Bronchial epithelial cell (primary cell): ENCODE results near the gene INPP4B. TPM values are rescaled to one million over a fixed set of nuclear protein-coding genes. Genes with fewer than 3 reads are reported as not detected.

ENCODE experiments used
- DNase-seq: peaks from one replicate; pipeline ENCODE4 v3.0.0-alpha.2; 2010; ENCODE audit warnings: low read depth
- FAIRE-seq: peaks from 2 replicates; lab custom pipeline; 2011; peaks lifted over from hg19 to GRCh38; lab: Jason Lieb, UNC
- H3K27me3 ChIP-seq: 2 replicates; pipeline ENCODE4 v1.5.1; 2011; ENCODE audit warnings: low read length; ENCODE audit not compliant: control insufficient read depth, insufficient read depth
- H3K36me3 ChIP-seq: 2 replicates; pipeline ENCODE4 v1.5.1; 2011; ENCODE audit warnings: low read length; ENCODE audit not compliant: control insufficient read depth, insufficient read depth
- H3K4me3 ChIP-seq: 2 replicates; pipeline ENCODE4 v1.5.1; 2011; ENCODE audit warnings: mild to moderate bottlenecking, low read depth, low read length, control low read depth
- total RNA-seq: library from RNA; depleted of rRNA; stranded (reverse); fragments of >200 nt; gene quantifications from 2 replicates; pipeline ENCODE4 v1.2.1, GENCODE V29; 2014
- TF ChIP-seq, protein P1 (sequence below): IDR thresholded peaks from 2 replicates; pipeline ENCODE4 v1.5.1; 2011; ENCODE audit warnings: mild to moderate bottlenecking, moderate library complexity, low read length, control low read depth, inconsistent platforms; ENCODE audit not compliant: insufficient read depth, severe bottlenecking

INPP4B gene
- total RNA-seq, 1 donor from 2014 or later: 74.8 TPM

DNA sequence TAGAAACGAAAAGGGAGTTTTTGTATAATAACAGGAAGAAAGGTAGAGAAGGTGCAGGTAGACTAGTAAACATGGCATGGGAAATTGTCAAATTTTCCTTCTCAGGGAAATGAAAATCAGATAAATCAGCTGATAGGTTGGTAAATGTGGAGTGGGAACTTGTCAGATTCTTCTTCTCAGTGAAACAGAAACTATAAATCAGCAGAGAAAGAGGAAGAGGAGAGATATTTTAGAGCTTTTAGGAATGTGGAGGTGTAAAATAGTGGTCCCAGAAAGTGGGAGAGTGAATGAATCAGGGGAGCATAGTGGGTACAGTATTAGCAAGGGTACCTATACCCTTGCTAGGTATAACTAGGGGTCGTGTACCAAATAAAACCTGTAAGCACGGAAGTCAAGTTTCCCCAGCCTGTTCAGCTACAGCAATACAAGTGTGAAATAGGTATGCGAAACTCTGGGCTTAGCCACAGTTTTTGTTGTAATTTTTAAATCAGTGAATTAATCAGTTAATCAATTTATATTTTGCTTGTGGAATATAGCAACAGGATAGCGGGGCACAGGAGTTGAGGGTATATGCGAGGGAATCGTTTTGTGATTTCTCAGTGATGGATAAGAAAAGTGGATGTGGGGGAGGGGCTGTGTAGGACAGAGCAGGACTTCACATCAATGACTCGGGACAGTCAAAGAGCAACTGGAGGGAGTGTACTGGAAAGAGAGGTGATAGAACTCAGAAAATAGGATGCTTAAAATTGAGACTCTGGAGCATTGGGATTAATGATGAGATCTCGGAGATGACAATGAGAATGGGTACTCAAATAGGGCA lies 561.5 kb downstream of the INPP4B start:
- TF ChIP-seq, protein P1, sequence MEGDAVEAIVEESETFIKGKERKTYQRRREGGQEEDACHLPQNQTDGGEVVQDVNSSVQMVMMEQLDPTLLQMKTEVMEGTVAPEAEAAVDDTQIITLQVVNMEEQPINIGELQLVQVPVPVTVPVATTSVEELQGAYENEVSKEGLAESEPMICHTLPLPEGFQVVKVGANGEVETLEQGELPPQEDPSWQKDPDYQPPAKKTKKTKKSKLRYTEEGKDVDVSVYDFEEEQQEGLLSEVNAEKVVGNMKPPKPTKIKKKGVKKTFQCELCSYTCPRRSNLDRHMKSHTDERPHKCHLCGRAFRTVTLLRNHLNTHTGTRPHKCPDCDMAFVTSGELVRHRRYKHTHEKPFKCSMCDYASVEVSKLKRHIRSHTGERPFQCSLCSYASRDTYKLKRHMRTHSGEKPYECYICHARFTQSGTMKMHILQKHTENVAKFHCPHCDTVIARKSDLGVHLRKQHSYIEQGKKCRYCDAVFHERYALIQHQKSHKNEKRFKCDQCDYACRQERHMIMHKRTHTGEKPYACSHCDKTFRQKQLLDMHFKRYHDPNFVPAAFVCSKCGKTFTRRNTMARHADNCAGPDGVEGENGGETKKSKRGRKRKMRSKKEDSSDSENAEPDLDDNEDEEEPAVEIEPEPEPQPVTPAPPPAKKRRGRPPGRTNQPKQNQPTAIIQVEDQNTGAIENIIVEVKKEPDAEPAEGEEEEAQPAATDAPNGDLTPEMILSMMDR: no peak
- Histone ChIP-seq H3K27me3 (no peaks in the 10 kb centered on the region), H3K36me3 (peaks cover 1% of the 10 kb centered on the region), H3K4me3 (no peak overlapping the region)
- DNase-seq (no peak), FAIRE-seq (no peak)

DNA sequence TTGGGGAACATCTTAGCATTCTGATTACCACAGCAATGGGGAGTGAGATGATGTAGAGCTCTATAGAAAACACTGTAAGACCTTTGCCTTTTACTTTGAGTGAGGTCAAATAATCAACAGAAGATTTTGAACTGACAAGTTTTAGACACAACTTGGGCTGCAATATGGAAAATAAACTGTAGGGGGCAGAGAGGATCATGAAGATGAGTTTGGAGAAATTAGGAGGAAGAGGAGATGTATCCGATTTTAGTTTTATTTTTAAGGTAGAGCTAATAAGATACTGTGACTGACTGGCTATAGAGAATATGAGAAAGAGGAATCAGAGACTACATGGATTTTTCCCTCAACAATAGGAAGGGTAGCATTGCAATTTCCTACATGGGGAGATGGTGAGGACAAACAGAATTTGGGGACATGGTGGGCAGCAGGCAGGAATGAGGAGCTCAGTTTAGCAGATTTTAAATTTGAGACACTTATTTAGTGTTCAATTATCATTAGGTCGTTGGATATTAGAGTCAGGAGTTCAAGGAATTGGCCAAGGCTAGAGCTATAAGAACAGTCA lies 563.1 kb downstream of the INPP4B start:
- H3K4me3 ChIP-seq: no peak overlapping the region
- no peaks in the 10 kb centered on the region for H3K27me3 ChIP-seq
- DNase-seq: no peak
- no peak for FAIRE-seq
- H3K36me3 ChIP-seq: peaks cover 1% of the 10 kb centered on the region
- TF ChIP-seq, protein P1: peak; percentile 23

DNA sequence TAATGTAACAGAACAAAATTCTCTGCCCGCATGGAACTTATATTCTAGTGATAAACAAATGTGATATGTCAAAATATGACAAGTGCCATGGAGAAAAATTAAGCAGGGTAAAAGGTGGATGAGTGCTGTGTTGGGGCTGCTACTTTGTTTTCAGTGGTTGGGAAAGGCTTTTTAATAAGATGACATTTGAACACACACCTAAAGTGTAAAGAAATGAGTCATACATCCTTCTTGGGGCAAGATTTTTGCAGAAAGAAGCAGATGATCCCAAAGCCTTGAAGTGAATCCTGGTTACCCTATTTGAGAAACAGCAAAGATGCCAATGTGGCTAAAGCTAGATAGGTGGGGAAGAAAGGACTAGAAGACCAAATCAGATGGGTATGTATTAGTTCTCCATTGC lies 564.1 kb downstream of the INPP4B start:
- no peak for FAIRE-seq
- Histone ChIP-seq H3K27me3 (no peaks in the 10 kb centered on the region), H3K36me3 (no peaks in the 10 kb centered on the region), H3K4me3 (no peak overlapping the region)
- DNase-seq: peak; percentile 61
- TF ChIP-seq, protein P1: no peak

DNA sequence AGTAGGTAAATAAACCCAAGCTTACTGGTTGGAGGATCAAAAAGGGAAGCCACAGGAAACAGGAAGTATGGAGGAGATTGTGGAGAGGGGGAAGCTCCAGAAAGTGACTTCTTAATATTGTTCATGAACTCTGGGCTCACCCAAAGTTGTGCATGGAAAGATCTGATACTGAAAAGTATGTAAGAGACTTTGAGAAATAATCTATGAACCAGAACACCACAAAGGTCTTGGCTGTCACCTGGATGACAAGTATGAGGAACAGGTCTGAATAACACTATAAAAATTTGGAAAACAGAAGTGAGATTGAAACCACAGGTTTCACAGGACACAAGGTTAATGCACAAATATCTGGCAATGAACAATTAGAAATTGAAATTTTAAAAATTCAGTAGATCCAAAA lies 567.4 kb downstream of the INPP4B start:
- FAIRE-seq: no peak
- no peak overlapping the region for H3K4me3 ChIP-seq
- TF ChIP-seq, protein P1: no peak
- no peaks in the 10 kb centered on the region for H3K27me3 ChIP-seq
- no peak for DNase-seq
- no peaks in the 10 kb centered on the region for H3K36me3 ChIP-seq

DNA sequence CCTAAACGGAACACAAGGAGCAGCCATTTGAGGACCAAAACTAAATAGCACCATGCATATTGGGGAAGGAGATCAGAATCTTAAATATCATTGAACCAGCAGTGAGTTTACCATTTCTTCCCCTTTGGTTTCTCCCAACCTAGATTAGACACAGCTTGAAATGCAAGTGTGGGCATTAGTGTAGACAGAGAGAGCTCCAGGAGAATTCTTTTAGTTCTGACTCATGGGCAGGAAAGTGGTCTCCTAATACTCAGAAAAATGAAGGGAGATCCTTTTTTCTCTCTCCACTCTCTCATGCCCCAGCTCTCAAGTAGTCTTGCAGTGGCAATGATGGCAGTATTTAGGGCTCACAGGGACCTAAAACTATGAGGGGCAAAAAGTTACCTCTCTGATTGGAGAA lies 567.9 kb downstream of the INPP4B start:
- FAIRE-seq (no peak), DNase-seq (no peak)
- Histone ChIP-seq H3K27me3 (no peaks in the 10 kb centered on the region), H3K4me3 (no peak overlapping the region), H3K36me3 (no peaks in the 10 kb centered on the region)
- TF ChIP-seq, protein P1: no peak
